Measurements from ENCODE around the gene CDSN. TPM values are rescaled to one million over a fixed set of nuclear protein-coding genes. Genes with fewer than 3 reads are reported as not detected.
A peak's percentile ranks its signal among the peaks of the same experiment; 100 is the strongest.

The CDSN gene
- total RNA-seq, 4 donors from 2014 or later = not detected

DNA sequence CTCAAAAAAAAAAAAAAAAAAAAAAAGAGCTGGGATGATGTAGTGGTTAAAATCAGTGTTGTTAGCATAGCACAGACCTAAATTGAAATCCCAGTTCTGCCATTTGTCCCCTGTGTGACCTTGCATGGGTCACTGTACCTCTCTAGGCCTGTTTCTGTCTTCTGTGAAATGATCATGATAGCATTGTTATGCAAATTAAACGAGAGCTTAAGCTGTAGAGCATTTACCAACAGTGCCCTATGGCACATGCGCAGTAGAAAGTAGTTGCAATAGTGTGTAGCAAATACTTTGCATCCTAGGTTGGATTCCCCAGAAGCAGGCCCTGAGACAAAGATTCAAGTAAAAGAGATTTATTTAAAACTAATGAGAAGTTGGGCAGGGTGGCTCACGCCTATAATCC is 11.3 kb upstream of the CDSN start:
- no peak for ATAC-seq (ENCODE audit: low FRiP score)

GRCh38 chr6:31130751-31131150 is 10.5 kb upstream of the CDSN start:
- no peak for ATAC-seq (ENCODE audit: low FRiP score)
- TF ChIP-seq, protein P1, sequence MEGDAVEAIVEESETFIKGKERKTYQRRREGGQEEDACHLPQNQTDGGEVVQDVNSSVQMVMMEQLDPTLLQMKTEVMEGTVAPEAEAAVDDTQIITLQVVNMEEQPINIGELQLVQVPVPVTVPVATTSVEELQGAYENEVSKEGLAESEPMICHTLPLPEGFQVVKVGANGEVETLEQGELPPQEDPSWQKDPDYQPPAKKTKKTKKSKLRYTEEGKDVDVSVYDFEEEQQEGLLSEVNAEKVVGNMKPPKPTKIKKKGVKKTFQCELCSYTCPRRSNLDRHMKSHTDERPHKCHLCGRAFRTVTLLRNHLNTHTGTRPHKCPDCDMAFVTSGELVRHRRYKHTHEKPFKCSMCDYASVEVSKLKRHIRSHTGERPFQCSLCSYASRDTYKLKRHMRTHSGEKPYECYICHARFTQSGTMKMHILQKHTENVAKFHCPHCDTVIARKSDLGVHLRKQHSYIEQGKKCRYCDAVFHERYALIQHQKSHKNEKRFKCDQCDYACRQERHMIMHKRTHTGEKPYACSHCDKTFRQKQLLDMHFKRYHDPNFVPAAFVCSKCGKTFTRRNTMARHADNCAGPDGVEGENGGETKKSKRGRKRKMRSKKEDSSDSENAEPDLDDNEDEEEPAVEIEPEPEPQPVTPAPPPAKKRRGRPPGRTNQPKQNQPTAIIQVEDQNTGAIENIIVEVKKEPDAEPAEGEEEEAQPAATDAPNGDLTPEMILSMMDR (IDR thresholded peaks at IDR 0.05) = no peak

More for the DNA sequence above, 11.3 kb upstream of the CDSN start:
- no peak for DNase-seq (ENCODE audit: low spot score)
- TF ChIP-seq, protein P1 (IDR thresholded peaks at IDR 0.05) = no peak

DNA sequence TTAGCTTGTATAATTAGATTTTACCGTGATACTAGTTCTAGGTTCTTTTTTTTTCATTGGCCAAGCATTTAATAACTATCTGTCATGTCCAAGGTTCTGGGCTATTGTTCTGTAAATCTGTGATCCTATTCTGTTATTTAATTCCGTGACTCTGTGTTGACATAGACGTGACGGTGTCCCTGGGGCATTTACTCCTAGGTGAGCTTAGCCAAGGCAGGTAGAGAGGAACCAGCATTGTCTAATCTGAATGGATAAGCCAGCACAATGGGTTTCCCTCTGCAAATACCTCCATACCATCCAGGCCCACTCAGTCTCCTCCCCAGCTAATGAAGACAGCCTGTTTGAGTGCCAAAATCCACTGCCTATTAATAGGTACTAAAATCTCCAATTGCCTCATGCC is 8.9 kb upstream of the CDSN start:
- no peak for DNase-seq (ENCODE audit: low spot score)
- ATAC-seq (ENCODE audit: low FRiP score) = no peak
- TF ChIP-seq, protein P1 (IDR thresholded peaks at IDR 0.05) = no peak

More at GRCh38 chr6:31130751-31131150, 10.5 kb upstream of the CDSN start:
- DNase-seq (ENCODE audit: low spot score) = no peak

DNA sequence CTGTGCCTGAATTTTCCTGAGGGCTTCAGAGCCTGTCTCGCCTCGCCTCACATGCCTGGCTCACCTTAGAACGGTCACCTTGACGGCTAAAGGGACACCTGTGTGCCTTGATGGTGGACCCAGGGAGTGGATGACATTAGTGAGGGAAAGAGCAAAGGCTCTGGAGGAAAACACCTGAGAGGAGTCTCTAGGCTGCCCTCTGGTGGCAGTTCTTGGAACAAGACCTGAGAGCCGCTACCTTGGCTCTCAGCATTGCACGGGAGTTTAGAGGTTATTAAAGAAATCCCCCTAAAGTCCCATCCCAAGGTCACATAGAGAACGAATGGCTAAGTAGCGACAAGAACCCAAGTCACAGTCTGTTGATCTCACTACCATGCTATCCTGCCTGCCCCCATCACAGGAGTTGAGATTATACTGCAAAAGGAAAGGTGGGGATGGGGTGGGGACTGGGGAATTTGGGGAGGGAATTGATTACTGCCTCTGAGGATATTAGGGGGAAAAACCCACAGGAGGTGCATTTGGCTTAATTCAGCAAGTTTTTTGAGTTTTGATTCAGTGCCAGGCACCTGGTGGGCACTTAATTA is 7.9 kb upstream of the CDSN start:
- peak; percentile 38 for ATAC-seq (ENCODE audit: low FRiP score)
- TF ChIP-seq, protein P1 (IDR thresholded peaks at IDR 0.05) = peak in 1 of 3 donors; percentile 44
- DNase-seq (ENCODE audit: low spot score) = peak; percentile 70

DNA sequence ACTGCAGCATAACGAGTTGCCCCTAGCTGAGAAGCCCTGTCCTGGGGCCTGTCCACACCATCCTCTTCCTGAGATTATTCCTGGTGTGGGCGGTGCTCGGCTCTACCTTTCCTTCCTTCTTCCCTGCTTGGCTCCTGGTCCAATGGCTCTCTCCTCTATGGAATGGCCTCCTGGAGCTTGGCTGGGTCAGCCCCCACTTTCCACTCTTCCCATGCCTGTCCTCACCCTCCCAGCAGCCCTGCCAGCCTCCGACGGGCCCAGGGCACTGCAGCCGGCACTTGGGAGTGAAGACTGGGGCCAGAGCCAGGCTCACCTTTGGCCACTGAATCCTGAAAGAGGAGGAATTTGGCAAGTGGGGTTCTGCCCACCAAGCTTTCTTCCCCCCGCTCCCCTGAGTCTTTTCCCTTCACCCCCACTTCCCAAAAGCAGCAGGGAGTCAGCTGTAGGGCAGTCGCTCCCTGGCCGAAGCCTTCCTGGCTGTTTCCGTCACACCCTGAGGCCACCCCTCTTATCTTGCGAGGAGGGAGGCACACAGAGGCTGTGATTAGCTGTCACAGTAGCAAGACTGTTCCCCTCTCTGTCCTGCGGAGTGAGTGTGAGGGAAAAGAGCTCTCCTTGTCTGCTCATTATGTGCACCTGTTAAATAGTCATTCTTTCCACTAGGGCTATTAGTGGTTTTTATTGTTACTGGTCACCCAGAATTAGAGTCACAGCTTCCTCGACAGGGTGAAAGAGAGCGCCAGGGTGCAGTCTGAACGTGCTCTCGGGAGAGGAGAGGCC is 6.3 kb upstream of the CDSN start:
- no peak for ATAC-seq (ENCODE audit: low FRiP score)
- TF ChIP-seq, protein P1 (IDR thresholded peaks at IDR 0.05) = no peak

GRCh38 chr6:31125586-31126363 is 5.5 kb upstream of the CDSN start:
- DNase-seq (ENCODE audit: low spot score) = no peak
- no peak for ATAC-seq (ENCODE audit: low FRiP score)
- TF ChIP-seq, protein P1 (IDR thresholded peaks at IDR 0.05) = no peak

More for the DNA sequence above, 6.3 kb upstream of the CDSN start:
- DNase-seq (ENCODE audit: low spot score) = no peak

Measured in omental fat pad (tissue), 4 donors.